ENCODE data around the gene TRIM14.
A peak's percentile ranks its signal among the peaks of the same experiment; 100 is the strongest.

TRIM14 gene

GRCh38 chr9:98140503-98140902, 21.5 kb upstream of the TRIM14 start:
- peaks cover 0 to 5% (median 0%) of the 10 kb centered on the region in 4 donors for H3K4me1 ChIP-seq
- TF ChIP-seq CTCF (IDR thresholded peaks at IDR 0.05): no peak
- H3K27ac ChIP-seq: no peak overlapping the region
- intact Hi-C loops (cut with DNase I; ENCODE audit: low total_unique reads): no loop called here
- no peaks in the 10 kb centered on the region for H3K36me3 ChIP-seq
- no peak for DNase-seq
- H3K9me3 ChIP-seq: no peaks in the 10 kb centered on the region
- H3K27me3 ChIP-seq: no peaks in the 10 kb centered on the region
- H3K4me3 ChIP-seq: no peak overlapping the region

- DNase-seq: peak in 1 of 2 donors; percentile 21
- intact Hi-C loops (cut with DNase I; ENCODE audit: low total_unique reads): no loop called here
- H3K36me3 ChIP-seq: no peaks in the 10 kb centered on the region
- no peak overlapping the region for H3K27ac ChIP-seq
- H3K9me3 ChIP-seq: no peaks in the 10 kb centered on the region
- H3K27me3 ChIP-seq: no peaks in the 10 kb centered on the region
- H3K4me3 ChIP-seq: no peak overlapping the region
- no peak for TF ChIP-seq CTCF (IDR thresholded peaks at IDR 0.05)
- peaks cover 0 to 3% (median 0%) of the 10 kb centered on the region in 4 donors for H3K4me1 ChIP-seq
Measured at GRCh38 chr9:98136489-98136888, 17.5 kb upstream of the TRIM14 start.

- no peaks in the 10 kb centered on the region for H3K27me3 ChIP-seq
- DNase-seq: peak in 1 of 2 donors; percentile 19
- no peak for TF ChIP-seq CTCF (IDR thresholded peaks at IDR 0.05)
- no peak overlapping the region for H3K27ac ChIP-seq
- H3K9me3 ChIP-seq: no peaks in the 10 kb centered on the region
- intact Hi-C loops (cut with DNase I; ENCODE audit: low total_unique reads): no loop called here
- peaks cover 0 to 3% (median 0%) of the 10 kb centered on the region in 4 donors for H3K4me1 ChIP-seq
- no peak overlapping the region for H3K4me3 ChIP-seq
- H3K36me3 ChIP-seq: no peaks in the 10 kb centered on the region
Measured at GRCh38 chr9:98135938-98136337, 16.9 kb upstream of the TRIM14 start.

GRCh38 chr9:98135558-98135934, 16.5 kb upstream of the TRIM14 start:
- intact Hi-C loops (cut with DNase I; ENCODE audit: low total_unique reads): no loop called here
- no peak overlapping the region for H3K4me3 ChIP-seq
- H3K27ac ChIP-seq: no peak overlapping the region
- no peak for DNase-seq
- no peaks in the 10 kb centered on the region for H3K27me3 ChIP-seq
- no peaks in the 10 kb centered on the region for H3K36me3 ChIP-seq
- no peaks in the 10 kb centered on the region for H3K9me3 ChIP-seq
- no peak for TF ChIP-seq CTCF (IDR thresholded peaks at IDR 0.05)
- peaks cover 0 to 3% (median 0%) of the 10 kb centered on the region in 4 donors for H3K4me1 ChIP-seq

- Histone ChIP-seq H3K27me3 (no peaks in the 10 kb centered on the region), H3K27ac (no peak overlapping the region), H3K4me1 (peaks cover 0 to 3% (median 0%) of the 10 kb centered on the region in 4 donors), H3K9me3 (no peaks in the 10 kb centered on the region), H3K4me3 (no peak overlapping the region), H3K36me3 (no peaks in the 10 kb centered on the region)
- intact Hi-C loops (cut with DNase I; ENCODE audit: low total_unique reads): no loop called here
- TF ChIP-seq CTCF (IDR thresholded peaks at IDR 0.05): no peak
- DNase-seq: peak in 1 of 2 donors; percentile 42
Measured at GRCh38 chr9:98134702-98135557, 15.9 kb upstream of the TRIM14 start.

Measured in tibial artery (tissue), 4 donors.